HepG2 (cell line): ENCODE results near the gene DTNA.

Source experiments
- ATF7 ChIP-seq, 2 experiments: fragments of 450-650 bp in 1 of 2; sonication (generic) in 1 of 2; formaldehyde crosslinking in 1 of 2; IDR thresholded peaks; 2 replicates each; pipeline versions ENCODE4 v1.4.0 to v1.6.1; 2016 to 2020; ENCODE audit warnings: antibody characterized with exemption in 1 of 2, mild to moderate bottlenecking in 1 of 2, missing genetic modification reagents in 1 of 2
- SMAD3 ChIP-seq: sonication (generic); formaldehyde crosslinking; IDR thresholded peaks from 2 replicates; pipeline ENCODE4 v1.4.0; 2020; ENCODE audit warnings: missing genetic modification reagents
- ZBTB1 ChIP-seq: sonication (generic); formaldehyde crosslinking; IDR thresholded peaks from 2 replicates; pipeline ENCODE4 v1.4.0; 2020; ENCODE audit warnings: missing genetic modification reagents, borderline replicate concordance
- ZBTB21 ChIP-seq: sonication (generic); formaldehyde crosslinking; IDR thresholded peaks from 2 replicates; pipeline ENCODE4 v1.4.0; 2020; ENCODE audit warnings: missing genetic modification reagents

DNA sequence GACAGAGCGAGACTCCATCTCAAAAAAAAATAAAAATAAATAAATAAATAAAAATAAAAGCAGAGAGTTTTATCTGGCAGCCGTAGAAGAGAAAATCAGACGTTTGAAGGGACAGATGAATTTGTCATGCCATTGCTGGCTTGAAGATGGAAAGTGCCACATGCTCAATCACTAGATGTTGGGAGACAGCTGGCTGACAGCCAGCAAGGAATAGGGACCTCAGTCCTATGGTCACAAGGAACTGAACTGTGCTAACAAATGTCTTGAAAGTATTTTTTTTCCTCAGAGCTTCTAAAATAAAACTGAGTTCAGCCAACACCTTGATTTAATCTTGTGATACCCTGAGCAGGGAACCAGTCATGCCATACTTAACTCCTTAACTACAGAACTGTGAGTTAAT lies 65.4 kb downstream of the DTNA start:
- no peak for TF ChIP-seq ZBTB1 (CRISPR knock-in tag)
- TF ChIP-seq ATF7 (IDR thresholded peaks at IDR 0.05) = no peak
- TF ChIP-seq ATF7 (CRISPR knock-in tag; IDR thresholded peaks at IDR 0.05) = no peak
- TF ChIP-seq SMAD3 (CRISPR knock-in tag) = no peak
- TF ChIP-seq ZBTB21 = no peak
